Activated CD8-positive, alpha-beta memory T cell treated with anti-CD3 and anti-CD28 coated beads, Interleukin-2, amount 50 U/mL, for 48 hours (primary cell): Measurements from ENCODE around the gene NEK1.

Experiments
- DNase-seq: peaks from one replicate; pipeline ENCODE4 v3.0.0-alpha.2; 2020

Gene NEK1, protein sequence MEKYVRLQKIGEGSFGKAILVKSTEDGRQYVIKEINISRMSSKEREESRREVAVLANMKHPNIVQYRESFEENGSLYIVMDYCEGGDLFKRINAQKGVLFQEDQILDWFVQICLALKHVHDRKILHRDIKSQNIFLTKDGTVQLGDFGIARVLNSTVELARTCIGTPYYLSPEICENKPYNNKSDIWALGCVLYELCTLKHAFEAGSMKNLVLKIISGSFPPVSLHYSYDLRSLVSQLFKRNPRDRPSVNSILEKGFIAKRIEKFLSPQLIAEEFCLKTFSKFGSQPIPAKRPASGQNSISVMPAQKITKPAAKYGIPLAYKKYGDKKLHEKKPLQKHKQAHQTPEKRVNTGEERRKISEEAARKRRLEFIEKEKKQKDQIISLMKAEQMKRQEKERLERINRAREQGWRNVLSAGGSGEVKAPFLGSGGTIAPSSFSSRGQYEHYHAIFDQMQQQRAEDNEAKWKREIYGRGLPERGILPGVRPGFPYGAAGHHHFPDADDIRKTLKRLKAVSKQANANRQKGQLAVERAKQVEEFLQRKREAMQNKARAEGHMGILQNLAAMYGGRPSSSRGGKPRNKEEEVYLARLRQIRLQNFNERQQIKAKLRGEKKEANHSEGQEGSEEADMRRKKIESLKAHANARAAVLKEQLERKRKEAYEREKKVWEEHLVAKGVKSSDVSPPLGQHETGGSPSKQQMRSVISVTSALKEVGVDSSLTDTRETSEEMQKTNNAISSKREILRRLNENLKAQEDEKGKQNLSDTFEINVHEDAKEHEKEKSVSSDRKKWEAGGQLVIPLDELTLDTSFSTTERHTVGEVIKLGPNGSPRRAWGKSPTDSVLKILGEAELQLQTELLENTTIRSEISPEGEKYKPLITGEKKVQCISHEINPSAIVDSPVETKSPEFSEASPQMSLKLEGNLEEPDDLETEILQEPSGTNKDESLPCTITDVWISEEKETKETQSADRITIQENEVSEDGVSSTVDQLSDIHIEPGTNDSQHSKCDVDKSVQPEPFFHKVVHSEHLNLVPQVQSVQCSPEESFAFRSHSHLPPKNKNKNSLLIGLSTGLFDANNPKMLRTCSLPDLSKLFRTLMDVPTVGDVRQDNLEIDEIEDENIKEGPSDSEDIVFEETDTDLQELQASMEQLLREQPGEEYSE (N-terminal part only)

DNA sequence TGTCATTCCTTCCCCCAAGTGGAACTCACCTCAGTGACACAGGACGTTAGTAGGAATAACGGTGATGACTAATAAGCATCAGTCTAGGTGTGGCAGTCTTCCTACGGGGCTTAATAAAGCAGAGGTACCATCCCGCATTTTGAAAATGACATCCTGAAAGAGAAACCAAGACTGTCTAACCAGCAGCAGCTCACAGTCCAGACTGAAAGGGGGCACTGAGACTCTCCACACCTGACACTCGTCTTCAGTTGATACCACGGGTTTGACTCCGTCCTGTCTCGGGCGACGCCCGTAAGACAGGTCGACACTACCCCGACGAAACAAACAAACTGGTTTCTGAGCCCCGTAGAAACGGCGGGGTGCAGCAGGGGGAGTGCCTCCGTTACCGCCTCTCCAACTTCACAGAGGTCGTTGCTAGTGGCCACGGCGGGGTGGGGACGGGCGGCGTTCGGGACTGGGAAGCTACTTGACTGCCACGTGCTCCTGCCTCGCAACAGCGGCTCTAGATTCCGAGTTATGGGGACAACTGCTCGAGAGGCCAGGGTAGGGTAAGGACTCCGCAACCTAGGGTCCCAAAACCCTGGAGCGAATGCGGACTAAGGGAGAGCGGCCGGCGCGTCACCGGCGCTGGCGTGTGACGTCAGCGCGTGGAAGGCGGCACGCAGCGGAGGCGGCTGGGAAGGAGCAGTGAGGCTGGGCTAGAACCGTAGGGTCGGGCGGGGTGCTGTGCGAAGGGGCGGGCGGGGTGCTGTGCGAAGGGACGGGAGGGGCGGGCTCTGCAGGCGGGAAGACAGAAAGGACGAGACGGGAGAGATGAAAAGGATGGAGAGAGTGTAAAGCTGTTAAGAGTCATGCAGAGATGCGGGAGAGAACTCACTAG, at the start of gene NEK1:
TSS of gene NEK1 (minus strand) at position 593 of the 880 bp plus-strand sequence. CDS start 9,953 bp downstream, outside the sequence.
- DNase-seq, result peak; percentile 92

DNA sequence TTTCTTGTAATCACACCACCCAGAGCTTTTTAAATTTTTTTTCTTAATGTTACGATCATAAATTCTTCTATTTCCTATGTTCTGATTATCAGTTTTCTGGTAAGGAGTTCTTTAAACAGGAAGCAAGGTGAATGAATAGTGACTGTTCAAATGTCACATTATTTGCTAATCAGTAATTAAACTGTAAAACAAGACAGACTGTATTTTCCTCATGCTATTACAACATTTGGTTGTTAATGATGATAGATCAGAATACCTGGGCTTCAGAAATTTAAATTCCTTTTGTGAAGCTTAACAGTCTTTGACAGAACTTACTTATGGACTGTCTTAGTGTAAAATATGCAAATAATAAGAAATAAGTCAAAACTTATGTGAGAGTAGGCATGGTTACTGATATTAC, 49.4 kb upstream of the NEK1 start:
- DNase-seq, result no peak

DNA sequence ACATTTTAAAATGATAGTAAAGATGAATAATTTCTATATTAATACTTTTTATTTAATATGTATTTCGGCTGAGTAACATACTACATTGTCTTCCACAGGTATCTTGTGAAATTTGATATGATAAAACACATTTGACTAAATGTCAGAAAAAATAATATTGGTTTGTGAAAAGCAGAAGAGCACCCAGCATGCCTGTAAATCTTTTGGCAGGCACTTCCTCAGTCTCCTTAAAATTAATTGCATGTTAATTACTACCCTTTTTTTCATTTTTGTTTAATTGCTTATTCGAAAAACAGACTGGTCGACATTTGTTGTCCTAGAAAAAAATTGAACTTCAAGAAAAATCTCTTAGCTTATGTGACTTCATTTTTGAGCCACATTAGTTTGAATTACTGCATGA, 48.5 kb upstream of the NEK1 start:
- DNase-seq, result no peak

DNA sequence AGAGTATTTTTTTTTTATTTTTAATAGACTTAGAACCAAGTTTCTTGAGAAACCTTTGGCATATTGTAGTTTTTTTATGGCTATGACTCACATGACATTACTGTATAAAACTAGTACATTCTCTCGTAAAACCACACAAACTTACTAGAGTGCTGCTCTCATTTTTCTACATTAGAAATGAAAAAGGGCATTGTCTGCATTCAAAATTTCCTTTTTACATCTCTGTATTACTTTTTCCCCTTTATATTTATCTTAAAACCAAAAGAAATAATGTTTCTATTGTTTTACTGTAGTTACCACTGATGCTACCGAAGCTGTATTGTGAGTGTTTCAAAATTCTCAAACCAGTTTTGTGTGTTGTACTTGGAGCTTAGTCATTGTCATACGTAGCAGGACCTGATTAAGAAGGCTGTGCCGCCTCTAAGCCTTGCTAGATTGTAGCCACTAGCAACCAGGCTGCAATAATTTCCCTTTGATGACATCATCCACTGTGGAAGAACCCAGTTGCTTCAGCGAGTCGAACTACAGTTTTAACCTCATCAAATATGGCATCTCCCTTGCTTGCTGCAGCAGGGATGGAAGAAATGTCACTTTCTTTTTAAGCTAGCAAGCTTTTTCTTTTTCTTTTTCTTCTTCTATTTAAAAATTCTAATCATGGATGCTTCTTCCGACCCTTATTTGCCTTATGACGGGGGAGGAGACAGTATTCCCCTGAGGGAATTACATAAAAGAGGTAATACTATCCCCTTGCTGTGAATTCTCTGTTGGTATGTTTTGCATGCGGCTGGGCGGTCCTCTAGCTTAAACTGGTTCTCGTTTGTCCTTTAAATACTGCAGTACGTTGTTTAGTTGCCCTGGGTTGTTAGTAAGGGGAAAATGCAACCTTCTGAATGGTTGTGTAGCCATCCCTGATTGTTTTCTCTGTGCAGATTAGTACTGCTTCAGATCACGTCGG, 47.6 kb upstream of the NEK1 start:
- DNase-seq, result peak; percentile 55

DNA sequence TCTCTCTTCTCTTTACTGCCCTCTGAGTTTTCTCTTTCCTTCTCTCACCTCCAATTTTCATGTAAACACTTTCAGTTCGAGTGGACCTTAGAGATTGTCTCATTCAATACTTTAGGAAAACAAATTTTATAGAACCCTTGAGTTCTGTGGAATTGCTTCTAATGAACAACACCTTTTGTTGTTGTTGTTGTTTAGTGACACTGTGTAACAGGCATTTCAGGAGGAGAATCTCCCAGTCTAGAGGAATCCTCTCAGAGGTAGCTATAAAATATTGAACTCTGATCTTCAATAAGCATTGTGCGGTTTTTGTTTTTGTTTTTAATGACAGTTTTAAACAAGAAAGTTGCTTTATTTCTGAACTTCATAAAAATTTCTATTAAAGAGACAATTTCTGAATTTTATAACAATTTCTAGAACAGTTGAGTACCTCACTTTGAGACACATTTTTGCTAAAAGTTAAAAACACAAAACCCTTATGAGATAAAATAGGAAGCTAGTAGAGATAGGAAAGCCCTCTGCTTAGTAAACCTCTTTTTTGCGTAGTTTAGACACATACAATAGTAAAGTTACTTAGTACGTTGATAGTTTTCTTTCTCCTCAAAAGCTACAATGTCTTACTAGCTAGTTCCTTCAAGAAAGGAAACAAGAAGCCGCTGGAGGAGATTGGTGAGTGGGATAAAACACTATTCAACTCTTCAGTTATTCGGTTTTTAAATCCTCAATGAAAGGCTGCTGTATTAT, 46.8 kb upstream of the NEK1 start:
- DNase-seq, result no peak

DNA sequence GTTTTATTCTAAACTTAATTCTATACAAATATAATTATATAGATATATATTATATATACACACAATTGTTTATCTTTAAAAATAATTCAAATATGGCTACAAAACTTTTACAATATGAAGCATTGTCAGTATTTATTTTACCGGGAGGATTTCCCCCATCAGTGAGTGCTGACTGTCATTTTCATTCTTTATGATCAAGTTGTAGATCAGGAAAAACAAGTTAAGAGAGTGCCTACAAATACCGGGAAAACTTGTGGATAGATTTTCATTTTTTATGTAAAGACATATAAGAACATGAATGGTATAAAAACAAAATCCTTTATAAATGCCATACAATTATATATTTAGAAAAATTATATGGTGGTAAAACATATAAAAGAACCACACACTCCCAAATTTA, 45.8 kb upstream of the NEK1 start:
- DNase-seq, result no peak

DNA sequence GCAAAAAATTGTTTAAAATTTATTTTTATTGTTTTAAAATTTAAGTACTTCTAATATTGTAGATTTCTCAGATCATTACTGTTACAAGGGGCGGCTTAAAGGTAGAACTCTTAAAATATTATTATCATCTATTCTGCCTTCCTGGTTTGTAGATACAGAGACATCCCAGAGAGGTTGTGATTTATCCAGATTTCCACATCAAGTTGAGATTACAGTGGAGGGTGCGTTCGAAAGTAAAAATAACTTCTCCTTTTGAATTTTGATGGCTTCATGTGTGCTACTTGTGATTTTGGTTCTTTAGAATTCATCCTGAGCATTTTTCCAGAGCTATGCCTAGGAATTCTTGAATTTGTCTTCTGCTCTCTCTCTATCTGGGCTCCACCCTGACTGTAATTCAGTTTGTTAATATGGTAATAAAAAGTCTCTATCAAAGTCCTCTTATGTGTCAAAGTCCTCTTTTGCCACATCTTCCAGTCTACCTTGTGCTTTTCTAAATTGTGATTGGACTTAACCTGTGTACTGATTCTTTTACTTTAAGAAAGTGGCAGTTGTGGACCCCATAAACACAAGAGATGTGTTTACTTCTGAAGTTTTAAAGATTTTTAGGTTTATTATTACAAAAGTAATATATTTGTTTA, 45.2 kb upstream of the NEK1 start:
- no peak for DNase-seq

DNA sequence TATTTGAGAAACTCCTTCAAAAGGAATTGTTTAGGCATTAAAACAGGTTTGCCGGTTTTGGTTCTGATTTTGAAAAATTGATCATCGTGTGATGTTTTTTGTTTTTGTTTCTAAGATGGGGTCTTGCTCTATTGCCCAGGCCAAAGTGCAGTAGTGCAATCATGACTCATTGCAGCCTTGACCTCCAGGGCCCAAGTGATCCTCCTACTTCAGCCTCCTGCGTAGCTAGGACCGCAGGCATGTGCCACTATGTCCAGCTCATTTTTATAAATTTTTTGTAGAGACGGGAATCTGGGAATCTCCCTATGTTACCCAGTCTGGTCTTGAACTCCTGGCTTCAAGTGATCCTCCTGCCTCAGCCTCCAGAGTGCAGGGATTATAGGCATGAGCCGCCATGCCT, 43.0 kb upstream of the NEK1 start:
- no peak for DNase-seq

DNA sequence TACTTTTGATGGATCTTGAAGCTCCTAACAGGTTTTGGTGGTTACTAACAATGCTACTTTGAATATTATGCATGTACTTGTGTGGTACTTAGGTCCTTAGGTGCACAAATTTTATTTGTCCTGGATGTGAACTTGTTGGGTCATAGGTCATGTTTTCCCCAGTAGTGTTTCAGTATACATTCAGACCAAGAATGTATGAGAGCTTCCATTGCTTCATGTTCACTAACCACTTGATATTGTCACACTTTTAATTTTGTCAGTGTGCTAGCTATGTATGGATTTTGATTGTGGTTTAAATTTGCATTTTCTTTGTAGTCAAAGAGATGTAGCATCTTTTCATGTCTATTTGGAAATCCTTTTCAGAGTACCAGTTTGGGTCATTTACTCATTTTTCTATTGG, 40.2 kb upstream of the NEK1 start:
- DNase-seq, result no peak

DNA sequence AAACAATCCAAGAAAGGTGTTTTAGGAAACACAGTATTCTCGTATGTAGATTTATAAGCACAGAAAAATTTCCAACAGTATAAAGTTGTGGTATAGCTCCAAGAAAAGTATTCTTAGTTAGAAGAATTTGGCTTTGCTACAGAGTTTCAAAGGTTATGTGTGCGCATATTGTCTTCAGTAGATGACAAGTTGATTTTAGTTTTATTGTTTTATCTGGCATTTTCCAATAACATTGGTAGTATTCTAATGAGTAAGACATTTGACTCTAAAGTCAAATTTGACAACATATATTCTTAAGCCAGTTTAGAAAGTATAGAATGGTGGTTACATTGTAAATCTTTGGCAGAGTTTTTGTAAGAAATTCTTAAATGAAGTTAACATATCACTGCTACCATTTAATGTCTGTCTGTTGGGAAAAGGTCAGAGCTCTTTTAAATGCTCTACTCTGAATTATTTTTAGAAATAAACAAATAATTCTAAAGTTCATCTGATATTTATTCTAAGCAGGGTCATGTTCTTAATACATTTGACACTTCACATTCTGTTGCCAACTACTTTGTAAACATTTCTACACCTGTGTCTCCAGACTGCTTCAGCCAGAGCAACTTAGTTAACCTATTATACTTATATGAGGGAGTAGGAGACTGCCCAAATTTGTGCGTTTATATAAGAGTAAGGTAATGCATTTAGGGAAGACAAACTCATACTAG, 38.0 kb upstream of the NEK1 start:
- no peak for DNase-seq

DNA sequence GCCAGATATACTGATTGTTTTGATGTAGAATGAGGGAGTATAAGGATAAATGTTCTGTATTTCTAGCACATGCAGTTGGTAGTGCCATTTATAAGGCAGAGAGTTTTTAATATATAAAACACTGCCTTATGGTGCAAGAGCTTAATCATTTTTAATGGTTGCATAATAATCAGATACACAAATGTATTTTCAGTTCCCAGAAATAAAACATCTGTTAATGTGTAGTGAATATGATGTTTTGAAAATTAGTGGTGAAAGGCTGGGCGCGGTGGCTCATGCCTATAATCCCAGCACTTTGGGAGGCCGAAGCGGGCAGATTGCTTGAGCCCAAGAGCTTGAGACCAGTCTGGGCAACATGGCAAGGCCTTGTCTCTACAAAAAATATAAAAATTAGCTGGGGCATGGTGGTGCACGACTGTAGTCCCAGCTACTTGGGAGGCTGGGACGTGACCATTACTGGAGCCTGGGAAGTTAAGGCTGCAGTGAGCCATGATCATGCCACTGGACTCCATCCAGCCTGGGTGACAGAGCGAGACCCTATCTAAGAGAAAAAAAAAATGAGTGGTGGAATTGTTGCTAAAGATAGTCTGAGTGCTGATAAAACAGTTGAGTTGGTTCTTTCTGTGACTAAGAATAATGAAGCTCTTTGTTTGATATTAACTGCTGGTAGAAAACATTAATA, 37.3 kb upstream of the NEK1 start:
- DNase-seq, result no peak

DNA sequence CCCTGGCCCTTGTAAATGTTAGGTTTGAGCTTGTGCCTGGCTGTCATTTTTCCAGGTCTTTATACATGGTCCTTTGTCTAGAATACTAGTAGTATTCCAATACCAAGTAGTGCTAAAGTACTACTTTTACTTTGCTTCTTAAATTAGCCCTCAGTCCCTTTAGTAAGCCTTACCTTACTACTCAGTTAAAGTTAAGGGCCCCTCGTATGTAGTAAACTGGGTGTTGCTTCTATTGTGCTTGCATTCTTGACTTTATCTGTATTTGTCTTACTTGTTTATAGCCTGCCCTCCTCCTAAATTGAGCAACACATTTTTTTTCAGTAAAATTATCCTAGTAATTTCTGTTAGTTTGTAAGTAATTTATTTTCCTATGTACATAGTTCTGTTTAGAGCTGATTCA, 33.2 kb upstream of the NEK1 start:
- DNase-seq, result no peak

DNA sequence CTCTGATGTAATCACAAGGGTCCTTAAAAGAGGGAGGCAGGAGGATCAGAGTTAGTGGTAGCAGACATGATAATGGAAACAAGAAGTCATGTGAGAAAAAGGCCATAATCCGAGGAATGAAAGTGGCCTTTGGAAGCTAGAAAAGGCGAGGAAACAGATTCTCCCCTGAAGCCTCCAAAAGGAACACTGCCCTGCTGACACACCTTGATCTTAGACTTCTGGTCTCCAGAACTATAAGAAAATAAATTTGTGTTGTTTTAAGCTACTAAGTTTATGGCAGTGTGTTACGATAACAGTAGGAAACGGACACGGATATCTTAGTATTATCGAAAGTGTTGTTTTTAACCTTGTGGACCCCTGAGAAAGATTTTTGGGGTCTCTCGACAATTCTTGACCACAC, 32.4 kb upstream of the NEK1 start:
- no peak for DNase-seq

DNA sequence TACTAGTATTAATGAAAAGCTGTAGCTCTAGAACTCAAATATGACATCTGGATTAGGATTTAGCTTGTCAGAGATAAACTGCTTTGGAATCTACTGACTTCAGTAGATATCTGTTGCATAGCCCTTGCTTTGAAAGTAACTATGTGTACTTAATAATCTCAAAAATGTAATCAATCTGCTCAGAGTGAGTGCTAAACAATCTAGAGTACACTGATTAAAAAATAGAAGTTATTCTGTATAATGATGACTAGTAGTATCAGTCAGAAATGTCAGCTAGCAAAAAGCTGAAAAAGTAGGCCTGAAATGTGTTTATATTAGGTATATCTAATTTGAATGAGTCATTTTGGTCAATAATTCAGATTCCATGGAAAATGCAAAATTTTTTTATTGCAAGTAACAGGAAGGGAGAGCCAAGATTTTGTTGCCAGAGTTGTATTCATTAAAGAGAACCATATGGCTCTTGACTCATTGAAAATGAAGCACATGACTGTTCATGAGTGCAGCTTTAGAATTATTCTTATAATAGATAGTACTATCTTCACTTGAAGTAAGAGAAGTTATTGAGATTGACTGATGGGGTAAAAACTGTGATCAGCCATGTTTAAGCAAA, 28.0 kb upstream of the NEK1 start:
- no peak for DNase-seq

DNA sequence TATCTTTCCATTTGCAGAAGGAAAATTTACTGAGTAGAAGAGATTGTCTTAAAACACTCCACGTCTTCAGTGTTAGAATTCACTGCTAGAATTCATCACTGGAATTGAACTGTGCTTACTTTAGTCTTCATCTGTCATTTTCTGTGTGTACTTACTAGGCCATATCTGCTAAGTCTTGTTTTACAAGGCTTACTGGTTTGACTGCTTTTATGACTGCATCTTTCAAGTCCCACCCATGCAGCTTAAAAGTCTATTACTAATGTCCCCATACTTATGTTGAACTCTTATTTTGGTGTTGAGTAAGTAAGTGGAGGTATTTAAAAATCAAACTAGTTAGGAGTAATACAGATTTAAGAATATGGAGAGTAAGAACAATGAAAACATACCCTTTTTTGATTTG, 22.6 kb upstream of the NEK1 start:
- DNase-seq, result no peak

DNA sequence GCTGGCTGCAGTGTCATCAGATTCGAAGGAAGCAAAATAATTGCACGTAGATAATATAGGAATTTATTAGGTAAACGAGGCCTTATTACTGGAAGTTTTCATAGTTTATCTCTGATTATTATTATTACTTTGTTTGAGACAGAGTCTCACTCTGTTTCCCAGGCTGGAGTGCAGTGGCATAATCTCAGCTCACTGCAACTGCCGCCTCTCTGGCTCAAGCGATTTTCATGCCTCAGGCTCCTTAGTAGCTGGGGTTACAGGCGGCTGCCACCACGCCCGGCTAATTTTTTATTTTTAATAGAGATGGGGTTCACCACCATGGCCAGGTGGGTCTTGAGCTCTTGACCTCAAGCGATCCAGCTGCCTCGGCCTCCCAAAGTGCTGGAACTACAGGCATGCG, 20.5 kb upstream of the NEK1 start:
- DNase-seq, result no peak

DNA sequence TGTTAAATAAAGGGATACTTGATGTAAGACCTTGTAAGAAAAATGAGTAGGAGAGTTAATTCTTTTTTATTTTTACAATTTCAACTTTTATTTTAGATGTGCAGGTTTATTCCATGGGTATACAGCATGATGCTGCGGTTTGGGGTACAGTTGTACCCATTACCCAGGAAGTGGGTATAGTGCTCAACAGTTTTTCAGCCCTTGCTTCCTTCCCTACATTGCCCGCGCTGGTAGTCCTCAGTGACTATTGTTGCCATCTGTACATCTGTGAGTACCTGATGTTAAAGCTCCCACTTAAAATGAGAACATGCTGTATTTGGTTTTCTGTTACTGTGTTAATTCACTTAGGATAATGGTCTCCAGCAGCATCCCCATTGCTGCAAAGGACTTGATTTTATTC, 17.7 kb upstream of the NEK1 start:
- no peak for DNase-seq

DNA sequence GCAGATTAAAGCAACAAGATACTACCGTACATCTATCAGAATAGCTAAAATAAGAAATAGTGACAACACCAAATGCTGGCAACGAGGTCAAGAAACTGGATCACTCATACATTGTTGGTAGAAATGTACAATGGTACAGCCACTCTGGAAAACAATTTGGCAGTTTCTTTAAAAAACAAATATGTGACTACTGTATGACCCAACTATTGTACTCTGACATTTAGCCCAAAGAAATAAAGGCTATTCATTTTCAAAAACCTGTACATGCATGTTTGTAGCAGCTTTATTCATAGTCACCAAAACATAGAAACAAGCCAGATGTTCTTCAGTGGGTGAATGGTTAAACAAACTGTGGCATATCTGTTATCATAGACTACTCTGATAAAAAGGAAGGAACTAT, 16.2 kb upstream of the NEK1 start:
- DNase-seq, result no peak
